KMS-11 (cell line): Measurements from ENCODE around the gene DPEP1.
"Not testable (repeated sequence)": the region's sequence is repeated elsewhere in the genome, so short reads cannot be mapped to it uniquely, and the experiment has no call there.

Experiments
- H2AFZ ChIP-seq: fragments of 200-600 bp; sonication (generic); 2 replicates; pipeline ENCODE4 v1.6.1; 2016; ENCODE audit warnings: antibody characterized with exemption, mixed run types, low read depth
- H3K27ac ChIP-seq: fragments of 200-600 bp; sonication (generic); 2 replicates; pipeline ENCODE4 v1.6.1; 2016; ENCODE audit warnings: mild to moderate bottlenecking, mixed run types
- H3K27me3 ChIP-seq: fragments of 200-600 bp; sonication (generic); 2 replicates; pipeline ENCODE4 v1.6.1; 2017; ENCODE audit warnings: mild to moderate bottlenecking, low read depth, mixed run types, moderate library complexity; ENCODE audit not compliant: insufficient read depth
- H3K36me3 ChIP-seq: fragments of 200-600 bp; sonication (generic); 2 replicates; pipeline ENCODE4 v1.6.1; 2017; ENCODE audit warnings: mild to moderate bottlenecking, mixed run types; ENCODE audit not compliant: insufficient read depth
- H3K4me1 ChIP-seq: fragments of 200-600 bp; sonication (generic); 2 replicates; pipeline ENCODE4 v1.6.1; 2016; ENCODE audit warnings: mild to moderate bottlenecking, low read depth, mixed run types; ENCODE audit not compliant: poor library complexity, severe bottlenecking
- H3K4me2 ChIP-seq: fragments of 200-600 bp; sonication (generic); 2 replicates; pipeline ENCODE4 v1.7.0; 2016; ENCODE audit warnings: mild to moderate bottlenecking, mixed run types
- H3K4me3 ChIP-seq: fragments of 200-600 bp; sonication (generic); IDR thresholded peaks from 2 replicates; pipeline ENCODE4 v1.6.1; 2017; ENCODE audit warnings: low read depth, low read length, mixed read lengths; ENCODE audit not compliant: insufficient read depth
- H3K79me2 ChIP-seq: fragments of 200-600 bp; sonication (generic); 2 replicates; pipeline ENCODE4 v1.6.1; 2016; ENCODE audit warnings: low read depth, mixed run types; ENCODE audit not compliant: insufficient read depth
- H3K9ac ChIP-seq: fragments of 200-600 bp; sonication (generic); 2 replicates; pipeline ENCODE4 v1.6.1; 2016; ENCODE audit warnings: mild to moderate bottlenecking, mixed run types
- H4K20me1 ChIP-seq: fragments of 200-600 bp; sonication (generic); 2 replicates; pipeline ENCODE4 v1.6.1; 2016; ENCODE audit warnings: mild to moderate bottlenecking, mixed run types; ENCODE audit not compliant: insufficient read depth
- TF ChIP-seq, protein P1 (sequence below): fragments of 200-600 bp; sonication (generic); conservative IDR thresholded peaks from 2 replicates; pipeline ENCODE4 v1.6.1; 2017; ENCODE audit warnings: low read depth, mild to moderate bottlenecking, antibody characterized with exemption, low read length, moderate library complexity, mixed read lengths

DPEP1 gene

GRCh38 chr16:89629827-89630610 lies 16.6 kb downstream of the DPEP1 start:
- Histone ChIP-seq H3K27ac (no peak overlapping the region), H3K4me3 (no peak overlapping the region), H3K36me3 (no peaks in the 10 kb centered on the region), H2AFZ (no peak overlapping the region), H4K20me1 (no peaks in the 10 kb centered on the region), H3K4me2 (no peak overlapping the region), H3K27me3 (peaks cover 91% of the 10 kb centered on the region), H3K79me2 (no peaks in the 10 kb centered on the region), H3K4me1 (no peaks in the 10 kb centered on the region), H3K9ac (no peak overlapping the region)
- TF ChIP-seq, protein P1, sequence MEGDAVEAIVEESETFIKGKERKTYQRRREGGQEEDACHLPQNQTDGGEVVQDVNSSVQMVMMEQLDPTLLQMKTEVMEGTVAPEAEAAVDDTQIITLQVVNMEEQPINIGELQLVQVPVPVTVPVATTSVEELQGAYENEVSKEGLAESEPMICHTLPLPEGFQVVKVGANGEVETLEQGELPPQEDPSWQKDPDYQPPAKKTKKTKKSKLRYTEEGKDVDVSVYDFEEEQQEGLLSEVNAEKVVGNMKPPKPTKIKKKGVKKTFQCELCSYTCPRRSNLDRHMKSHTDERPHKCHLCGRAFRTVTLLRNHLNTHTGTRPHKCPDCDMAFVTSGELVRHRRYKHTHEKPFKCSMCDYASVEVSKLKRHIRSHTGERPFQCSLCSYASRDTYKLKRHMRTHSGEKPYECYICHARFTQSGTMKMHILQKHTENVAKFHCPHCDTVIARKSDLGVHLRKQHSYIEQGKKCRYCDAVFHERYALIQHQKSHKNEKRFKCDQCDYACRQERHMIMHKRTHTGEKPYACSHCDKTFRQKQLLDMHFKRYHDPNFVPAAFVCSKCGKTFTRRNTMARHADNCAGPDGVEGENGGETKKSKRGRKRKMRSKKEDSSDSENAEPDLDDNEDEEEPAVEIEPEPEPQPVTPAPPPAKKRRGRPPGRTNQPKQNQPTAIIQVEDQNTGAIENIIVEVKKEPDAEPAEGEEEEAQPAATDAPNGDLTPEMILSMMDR: no peak

GRCh38 chr16:89633064-89633631 lies 19.7 kb downstream of the DPEP1 start:
- H3K27ac ChIP-seq: no peak overlapping the region
- H2AFZ ChIP-seq: no peak overlapping the region
- no peak overlapping the region for H3K4me2 ChIP-seq
- H4K20me1 ChIP-seq: no peaks in the 10 kb centered on the region
- H3K36me3 ChIP-seq: no peaks in the 10 kb centered on the region
- no peak overlapping the region for H3K9ac ChIP-seq
- peaks cover 87% of the 10 kb centered on the region for H3K27me3 ChIP-seq
- no peaks in the 10 kb centered on the region for H3K79me2 ChIP-seq
- no peaks in the 10 kb centered on the region for H3K4me1 ChIP-seq
- TF ChIP-seq, protein P1: no peak
- no peak overlapping the region for H3K4me3 ChIP-seq

DNA sequence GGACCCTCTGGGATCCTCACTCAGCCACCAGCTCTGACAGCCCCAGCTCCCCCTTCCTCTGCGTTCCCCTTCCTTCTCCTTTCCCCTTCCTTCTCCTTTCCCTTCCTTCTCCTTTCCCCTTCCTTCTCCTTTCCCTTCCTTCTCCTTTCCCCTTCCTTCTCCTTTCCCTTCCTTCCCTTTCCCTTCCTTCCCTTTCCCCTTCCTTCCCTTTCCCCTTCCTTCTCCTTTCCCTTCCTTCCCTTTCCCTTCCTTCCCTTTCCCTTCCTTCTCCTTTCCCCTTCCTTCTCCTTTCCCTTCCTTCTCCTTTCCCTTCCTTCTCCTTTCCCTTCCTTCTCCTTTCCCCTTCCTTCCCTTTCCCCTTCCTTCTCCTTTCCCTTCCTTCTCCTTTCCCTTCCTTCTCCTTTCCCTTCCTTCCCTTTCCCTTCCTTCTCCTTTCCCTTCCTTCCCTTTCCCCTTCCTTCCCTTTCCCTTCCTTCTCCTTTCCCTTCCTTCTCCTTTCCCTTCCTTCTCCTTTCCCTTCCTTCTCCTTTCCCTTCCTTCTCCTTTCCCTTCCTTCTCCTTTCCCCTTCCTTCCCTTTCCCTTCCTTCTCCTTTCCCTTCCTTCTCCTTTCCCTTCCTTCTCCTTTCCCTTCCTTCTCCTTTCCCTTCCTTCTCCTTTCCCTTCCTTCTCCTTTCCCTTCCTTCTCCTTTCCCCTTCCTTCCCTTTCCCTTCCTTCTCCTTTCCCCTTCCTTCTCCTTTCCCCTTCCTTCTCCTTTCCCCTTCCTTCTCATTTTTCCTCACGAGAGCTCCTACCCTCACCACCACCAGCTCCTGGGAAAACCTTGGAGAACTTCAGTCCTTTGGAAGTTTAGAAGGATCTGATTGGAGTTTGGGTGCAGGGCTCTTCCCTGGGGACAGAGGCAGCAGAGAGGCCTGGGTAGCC lies 21.3 kb downstream of the DPEP1 start:
- H4K20me1 ChIP-seq, H3K27ac ChIP-seq, H2AFZ ChIP-seq, H3K79me2 ChIP-seq, H3K4me2 ChIP-seq, H3K4me1 ChIP-seq, H3K4me3 ChIP-seq, H3K36me3 ChIP-seq, H3K9ac ChIP-seq: not testable (repeated sequence)
- H3K27me3 ChIP-seq: peaks cover 74% of the 10 kb centered on the region

DNA sequence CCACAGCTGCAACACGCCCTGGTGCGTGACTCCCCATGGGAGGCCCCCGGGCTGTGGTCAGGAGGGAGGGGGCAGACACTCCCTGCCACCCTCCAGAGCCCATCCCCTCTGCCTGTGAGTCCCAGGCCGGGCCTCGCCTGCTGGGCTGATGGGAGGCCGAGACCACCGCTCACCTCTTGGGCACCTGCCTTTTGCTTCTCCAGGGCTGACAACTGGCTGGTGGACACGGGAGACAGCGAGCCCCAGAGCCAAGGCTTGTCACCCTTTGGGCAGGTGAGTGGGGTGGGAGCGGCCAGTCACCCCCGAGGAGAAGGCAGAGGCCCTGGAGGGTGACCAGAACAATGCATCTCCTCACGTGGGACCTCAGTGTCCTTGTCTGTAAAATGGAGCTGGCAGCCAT lies 23.2 kb downstream of the DPEP1 start:
- no peak overlapping the region for H3K4me2 ChIP-seq
- H3K4me1 ChIP-seq: peaks cover 13% of the 10 kb centered on the region
- H3K27ac ChIP-seq: no peak overlapping the region
- H3K27me3 ChIP-seq: peaks cover 66% of the 10 kb centered on the region
- H3K9ac ChIP-seq: no peak overlapping the region
- no peaks in the 10 kb centered on the region for H4K20me1 ChIP-seq
- TF ChIP-seq, protein P1: no peak
- H3K79me2 ChIP-seq: no peaks in the 10 kb centered on the region
- H3K36me3 ChIP-seq: no peaks in the 10 kb centered on the region
- H2AFZ ChIP-seq: no peak overlapping the region
- H3K4me3 ChIP-seq: no peak overlapping the region
